GM19025 (cell line): Measurements from ENCODE around the gene ZG16.
"Not testable (repeated sequence)": the region's sequence is repeated elsewhere in the genome, so short reads cannot be mapped to it uniquely, and the experiment has no call there.

ENCODE experiments used
- ATAC-seq: cut with Tn5 transposase; IDR thresholded peaks from one replicate; pipeline ENCODE4 v1.9.1; 2021; ENCODE audit warnings: mild to moderate bottlenecking, low read depth, moderate library complexity; ENCODE audit not compliant: unreplicated experiment

ZG16 gene

GRCh38 chr16:29747947-29748759 is 29.9 kb upstream of the ZG16 start:
- no peak for ATAC-seq

- ATAC-seq, result not testable (repeated sequence)
These were observed 29.3 kb upstream of the ZG16 start for GRCh38 chr16:29748760-29749149.

- no peak for ATAC-seq
These were observed 24.5 kb upstream of the ZG16 start for GRCh38 chr16:29753516-29753915.

- no peak for ATAC-seq
These were observed 21.4 kb upstream of the ZG16 start for GRCh38 chr16:29756654-29757053.

- ATAC-seq, result not testable (repeated sequence)
These were observed 21.0 kb upstream of the ZG16 start for GRCh38 chr16:29757086-29757485.

GRCh38 chr16:29757950-29758466 is 20.0 kb upstream of the ZG16 start:
- no peak for ATAC-seq

GRCh38 chr16:29760567-29761279 is 17.3 kb upstream of the ZG16 start:
- ATAC-seq, result no peak

GRCh38 chr16:29761280-29761651 is 16.8 kb upstream of the ZG16 start:
- not testable (repeated sequence) for ATAC-seq

GRCh38 chr16:29761882-29762281 is 16.2 kb upstream of the ZG16 start:
- no peak for ATAC-seq

- no peak for ATAC-seq
These were observed 14.7 kb upstream of the ZG16 start for GRCh38 chr16:29763326-29763725.

GRCh38 chr16:29765167-29766032 is 12.7 kb upstream of the ZG16 start:
- no peak for ATAC-seq

GRCh38 chr16:29766571-29766970 is 11.5 kb upstream of the ZG16 start:
- no peak for ATAC-seq

- no peak for ATAC-seq
These were observed 11.0 kb upstream of the ZG16 start for GRCh38 chr16:29767062-29767461.

- no peak for ATAC-seq
These were observed 8.5 kb upstream of the ZG16 start for GRCh38 chr16:29769507-29769906.

- ATAC-seq, result no peak
These were observed 7.7 kb upstream of the ZG16 start for GRCh38 chr16:29770250-29770929.

GRCh38 chr16:29772330-29772729 is 5.7 kb upstream of the ZG16 start:
- not testable (repeated sequence) for ATAC-seq

- no peak for ATAC-seq
These were observed 3.3 kb upstream of the ZG16 start for GRCh38 chr16:29774730-29775129.

GRCh38 chr16:29775742-29776408 is 2.2 kb upstream of the ZG16 start:
- ATAC-seq, result no peak

GRCh38 chr16:29779474-29779873 is 1.4 kb downstream of the ZG16 start:
- ATAC-seq, result no peak
